Measurements from ENCODE around the gene TEKT2.

The TEKT2 gene

GRCh38 chr1:36123356-36123755, 39.5 kb downstream of the TEKT2 start:
- Histone ChIP-seq H3K27me3 (ENCODE audit: insufficient read depth, low read length, poor library complexity, severe bottlenecking) (no peaks in the 10 kb centered on the region), H2AFZ (ENCODE audit: low read length) (no peak overlapping the region), H3K4me2 (ENCODE audit: low read depth, low read length, poor library complexity, severe bottlenecking) (no peak overlapping the region), H3K79me2 (ENCODE audit: insufficient read depth, low read length) (no peaks in the 10 kb centered on the region), H4K20me1 (ENCODE audit: insufficient read depth, low read length, poor library complexity, severe bottlenecking) (no peaks in the 10 kb centered on the region), H3K4me1 (ENCODE audit: insufficient read depth, low read length, poor library complexity, severe bottlenecking) (no peaks in the 10 kb centered on the region), H3K9me2 (replicated peaks; ENCODE audit: low read depth, low read length) (no peaks in the 10 kb centered on the region), H3K4me3 (ENCODE audit: low read length, poor library complexity, severe bottlenecking) (no peak overlapping the region), H3K9me3 (ENCODE audit: insufficient read depth, low read depth, low read length) (no peaks in the 10 kb centered on the region), H3K36me3 (ENCODE audit: insufficient read depth, low read length) (no peaks in the 10 kb centered on the region), H3K9ac (ENCODE audit: low read depth, low read length, poor library complexity, severe bottlenecking) (no peak overlapping the region), H3F3A (ENCODE audit: low read depth) (no peaks in the 10 kb centered on the region)
- TF ChIP-seq, protein P1, sequence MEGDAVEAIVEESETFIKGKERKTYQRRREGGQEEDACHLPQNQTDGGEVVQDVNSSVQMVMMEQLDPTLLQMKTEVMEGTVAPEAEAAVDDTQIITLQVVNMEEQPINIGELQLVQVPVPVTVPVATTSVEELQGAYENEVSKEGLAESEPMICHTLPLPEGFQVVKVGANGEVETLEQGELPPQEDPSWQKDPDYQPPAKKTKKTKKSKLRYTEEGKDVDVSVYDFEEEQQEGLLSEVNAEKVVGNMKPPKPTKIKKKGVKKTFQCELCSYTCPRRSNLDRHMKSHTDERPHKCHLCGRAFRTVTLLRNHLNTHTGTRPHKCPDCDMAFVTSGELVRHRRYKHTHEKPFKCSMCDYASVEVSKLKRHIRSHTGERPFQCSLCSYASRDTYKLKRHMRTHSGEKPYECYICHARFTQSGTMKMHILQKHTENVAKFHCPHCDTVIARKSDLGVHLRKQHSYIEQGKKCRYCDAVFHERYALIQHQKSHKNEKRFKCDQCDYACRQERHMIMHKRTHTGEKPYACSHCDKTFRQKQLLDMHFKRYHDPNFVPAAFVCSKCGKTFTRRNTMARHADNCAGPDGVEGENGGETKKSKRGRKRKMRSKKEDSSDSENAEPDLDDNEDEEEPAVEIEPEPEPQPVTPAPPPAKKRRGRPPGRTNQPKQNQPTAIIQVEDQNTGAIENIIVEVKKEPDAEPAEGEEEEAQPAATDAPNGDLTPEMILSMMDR (conservative IDR thresholded peaks at IDR 0.05; ENCODE audit: low read length) = no peak
- no peak for TF ChIP-seq EZH2phosphoT487 (IDR thresholded peaks at IDR 0.05; ENCODE audit: borderline replicate concordance)

GRCh38 chr1:36124404-36125128, 40.7 kb downstream of the TEKT2 start:
- Histone ChIP-seq H3K4me3 (ENCODE audit: low read length, poor library complexity, severe bottlenecking) (no peak overlapping the region), H3K9ac (ENCODE audit: low read depth, low read length, poor library complexity, severe bottlenecking) (no peak overlapping the region), H3K9me2 (replicated peaks; ENCODE audit: low read depth, low read length) (no peaks in the 10 kb centered on the region), H3K36me3 (ENCODE audit: insufficient read depth, low read length) (no peaks in the 10 kb centered on the region), H4K20me1 (ENCODE audit: insufficient read depth, low read length, poor library complexity, severe bottlenecking) (no peaks in the 10 kb centered on the region), H3K4me1 (ENCODE audit: insufficient read depth, low read length, poor library complexity, severe bottlenecking) (no peaks in the 10 kb centered on the region), H3K27me3 (ENCODE audit: insufficient read depth, low read length, poor library complexity, severe bottlenecking) (no peaks in the 10 kb centered on the region), H3F3A (ENCODE audit: low read depth) (no peaks in the 10 kb centered on the region), H2AFZ (ENCODE audit: low read length) (no peak overlapping the region), H3K79me2 (ENCODE audit: insufficient read depth, low read length) (no peaks in the 10 kb centered on the region), H3K4me2 (ENCODE audit: low read depth, low read length, poor library complexity, severe bottlenecking) (no peak overlapping the region), H3K9me3 (ENCODE audit: insufficient read depth, low read depth, low read length) (no peaks in the 10 kb centered on the region)
- TF ChIP-seq EZH2phosphoT487 (IDR thresholded peaks at IDR 0.05; ENCODE audit: borderline replicate concordance) = no peak
- TF ChIP-seq, protein P1 (conservative IDR thresholded peaks at IDR 0.05; ENCODE audit: low read length) = no peak

GRCh38 chr1:36125129-36125991, 41.5 kb downstream of the TEKT2 start, which contains the start of gene COL8A2:
COL8A2 (minus strand) TSS chr1:36125222; CDS start chr1:36100242, 24,980 bp downstream.
- no peaks in the 10 kb centered on the region for H3K9me2 ChIP-seq (replicated peaks; ENCODE audit: low read depth, low read length)
- H3K4me3 ChIP-seq (ENCODE audit: low read length, poor library complexity, severe bottlenecking) = no peak within 1 kb of the TSS
- no peaks in the 10 kb centered on the region for H4K20me1 ChIP-seq (ENCODE audit: insufficient read depth, low read length, poor library complexity, severe bottlenecking)
- no peak for TF ChIP-seq EZH2phosphoT487 (IDR thresholded peaks at IDR 0.05; ENCODE audit: borderline replicate concordance)
- TF ChIP-seq, protein P1 (conservative IDR thresholded peaks at IDR 0.05; ENCODE audit: low read length) = no peak
- no peaks in the 10 kb centered on the region for H3K4me1 ChIP-seq (ENCODE audit: insufficient read depth, low read length, poor library complexity, severe bottlenecking)
- H2AFZ ChIP-seq (ENCODE audit: low read length) = no peak within 1 kb of the TSS
- no peaks in the 10 kb centered on the region for H3K27me3 ChIP-seq (ENCODE audit: insufficient read depth, low read length, poor library complexity, severe bottlenecking)
- no peaks in the 10 kb centered on the region for H3F3A ChIP-seq (ENCODE audit: low read depth)
- no peak within 1 kb of the TSS for H3K9ac ChIP-seq (ENCODE audit: low read depth, low read length, poor library complexity, severe bottlenecking)
- no peaks in the 10 kb centered on the region for H3K9me3 ChIP-seq (ENCODE audit: insufficient read depth, low read depth, low read length)
- H3K79me2 ChIP-seq (ENCODE audit: insufficient read depth, low read length) = no peaks in the 10 kb centered on the region
- no peaks in the 10 kb centered on the region for H3K36me3 ChIP-seq (ENCODE audit: insufficient read depth, low read length)
- no peak within 1 kb of the TSS for H3K4me2 ChIP-seq (ENCODE audit: low read depth, low read length, poor library complexity, severe bottlenecking)

Data from Loucy (cell line).